Measurements from ENCODE around the gene COL20A1.

- TF ChIP-seq, protein P1, sequence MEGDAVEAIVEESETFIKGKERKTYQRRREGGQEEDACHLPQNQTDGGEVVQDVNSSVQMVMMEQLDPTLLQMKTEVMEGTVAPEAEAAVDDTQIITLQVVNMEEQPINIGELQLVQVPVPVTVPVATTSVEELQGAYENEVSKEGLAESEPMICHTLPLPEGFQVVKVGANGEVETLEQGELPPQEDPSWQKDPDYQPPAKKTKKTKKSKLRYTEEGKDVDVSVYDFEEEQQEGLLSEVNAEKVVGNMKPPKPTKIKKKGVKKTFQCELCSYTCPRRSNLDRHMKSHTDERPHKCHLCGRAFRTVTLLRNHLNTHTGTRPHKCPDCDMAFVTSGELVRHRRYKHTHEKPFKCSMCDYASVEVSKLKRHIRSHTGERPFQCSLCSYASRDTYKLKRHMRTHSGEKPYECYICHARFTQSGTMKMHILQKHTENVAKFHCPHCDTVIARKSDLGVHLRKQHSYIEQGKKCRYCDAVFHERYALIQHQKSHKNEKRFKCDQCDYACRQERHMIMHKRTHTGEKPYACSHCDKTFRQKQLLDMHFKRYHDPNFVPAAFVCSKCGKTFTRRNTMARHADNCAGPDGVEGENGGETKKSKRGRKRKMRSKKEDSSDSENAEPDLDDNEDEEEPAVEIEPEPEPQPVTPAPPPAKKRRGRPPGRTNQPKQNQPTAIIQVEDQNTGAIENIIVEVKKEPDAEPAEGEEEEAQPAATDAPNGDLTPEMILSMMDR (IDR thresholded peaks at IDR 0.05), result no peak
- TF ChIP-seq POLR2A (IDR thresholded peaks at IDR 0.05), result no peak
Measured at GRCh38 chr20:63284544-63284949, 8.4 kb upstream of the COL20A1 start.
